ENCODE measurements around the gene TGFBR3.

Gene TGFBR3

DNA sequence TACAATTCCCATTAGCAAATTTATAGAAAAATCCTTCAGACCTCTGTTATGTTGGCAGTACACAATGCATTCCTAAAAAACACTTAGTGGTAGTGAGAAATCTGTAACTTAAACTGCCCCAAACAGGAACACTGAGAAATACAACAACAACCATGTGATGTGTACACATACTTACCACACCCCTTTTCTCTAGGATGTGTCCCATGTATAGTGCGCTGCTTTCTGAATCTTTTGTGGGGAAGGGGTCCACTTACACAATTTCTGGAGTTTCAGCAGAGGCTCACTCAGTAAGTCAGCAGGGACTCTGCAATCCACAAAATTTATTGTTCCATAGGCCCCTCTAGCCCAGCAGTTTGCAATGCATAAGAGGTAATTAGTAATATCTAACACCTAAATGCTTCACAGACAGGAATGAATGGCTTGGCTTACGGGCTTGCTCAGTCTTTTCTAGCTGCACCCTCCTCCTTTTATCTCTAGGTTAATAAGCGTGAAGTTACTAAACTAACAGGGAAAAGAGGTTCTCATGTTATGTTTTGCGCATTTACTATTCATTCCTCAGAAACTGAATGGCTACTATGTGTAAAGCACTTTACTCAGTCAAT lies 115.2 kb downstream of the TGFBR3 start:
- no peak for DNase-seq (ENCODE audit: low read depth in 1 of 2, low spot score in 1 of 2)
- in situ Hi-C loops (cut with HindIII; ENCODE audit: low pct_unique_long_range_greater_than_20kb, low sequenced_read_pairs) = no loop called here
- no peak for TF ChIP-seq JUND (IDR thresholded peaks at IDR 0.05; ENCODE audit: low read depth)

DNA sequence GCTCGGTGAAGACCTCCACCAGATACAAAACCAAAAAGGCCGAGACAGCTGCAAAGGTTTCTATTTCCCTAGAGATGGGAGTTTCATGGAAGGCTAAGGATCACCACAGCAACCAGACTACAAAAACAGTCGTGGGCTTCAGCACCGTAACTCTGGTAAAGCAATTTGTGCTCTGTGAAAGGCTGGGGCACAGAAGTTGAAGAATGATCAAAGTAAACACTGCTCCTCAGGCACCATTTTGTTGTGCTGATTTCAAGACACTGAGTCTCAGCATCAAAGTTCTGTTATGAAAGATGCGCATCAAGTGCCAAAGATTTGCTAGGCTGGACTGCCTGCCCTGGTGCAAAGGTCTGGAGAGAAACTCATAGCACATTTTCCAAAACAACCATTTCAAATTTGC lies 116.2 kb downstream of the TGFBR3 start:
- in situ Hi-C loops (cut with HindIII; ENCODE audit: low pct_unique_long_range_greater_than_20kb, low sequenced_read_pairs) = no loop called here
- DNase-seq (ENCODE audit: low read depth in 1 of 2, low spot score in 1 of 2) = no peak
- TF ChIP-seq JUND (IDR thresholded peaks at IDR 0.05; ENCODE audit: low read depth) = no peak

DNA sequence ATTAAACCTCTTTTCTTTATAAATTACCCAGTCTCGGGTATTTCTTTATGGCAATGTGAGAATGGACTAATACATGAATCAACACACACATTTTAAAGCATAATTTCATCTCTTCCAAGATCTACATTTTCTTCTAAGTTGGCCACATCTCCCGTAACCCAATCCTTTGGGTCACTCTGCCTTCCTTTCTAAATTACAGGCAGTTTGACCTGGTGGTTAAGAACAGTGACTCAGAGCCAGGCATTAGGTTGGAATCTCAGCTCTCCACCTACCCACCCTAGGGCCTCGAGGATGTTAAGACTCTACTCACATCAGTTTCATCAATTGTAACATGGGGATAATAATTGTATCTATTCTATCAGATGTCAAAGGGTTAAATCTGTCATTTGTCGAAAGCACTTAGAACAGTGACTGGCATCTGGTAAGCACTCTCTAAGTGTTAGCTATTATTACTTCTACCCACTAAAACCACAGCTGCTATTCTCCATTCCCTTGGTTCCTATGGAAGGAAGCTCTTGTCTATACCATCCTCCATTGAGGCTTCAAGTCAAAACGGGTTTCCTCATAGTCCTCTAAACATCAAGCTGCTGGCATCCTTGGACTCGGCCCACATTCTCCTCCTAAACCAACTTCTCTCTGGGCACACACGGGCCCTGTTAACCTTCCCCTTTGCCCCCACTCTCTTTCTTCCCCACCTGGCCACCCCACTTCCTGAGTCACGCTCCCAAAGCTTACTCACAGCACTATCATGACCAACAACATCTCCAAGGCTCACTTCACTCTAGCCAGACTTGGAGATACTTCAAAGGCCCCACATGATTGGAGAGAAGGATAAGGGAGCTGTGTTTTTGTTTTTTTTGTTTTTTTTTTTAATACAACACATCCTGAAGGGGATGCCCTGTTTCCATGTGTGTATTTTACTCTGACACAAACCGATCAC lies 116.9 kb downstream of the TGFBR3 start:
- in situ Hi-C loops (cut with HindIII; ENCODE audit: low pct_unique_long_range_greater_than_20kb, low sequenced_read_pairs) = no loop called here
- peak in 1 of 2 experiments; percentile 71 for DNase-seq (ENCODE audit: low read depth in 1 of 2, low spot score in 1 of 2)
- TF ChIP-seq JUND (IDR thresholded peaks at IDR 0.05; ENCODE audit: low read depth) = no peak

DNA sequence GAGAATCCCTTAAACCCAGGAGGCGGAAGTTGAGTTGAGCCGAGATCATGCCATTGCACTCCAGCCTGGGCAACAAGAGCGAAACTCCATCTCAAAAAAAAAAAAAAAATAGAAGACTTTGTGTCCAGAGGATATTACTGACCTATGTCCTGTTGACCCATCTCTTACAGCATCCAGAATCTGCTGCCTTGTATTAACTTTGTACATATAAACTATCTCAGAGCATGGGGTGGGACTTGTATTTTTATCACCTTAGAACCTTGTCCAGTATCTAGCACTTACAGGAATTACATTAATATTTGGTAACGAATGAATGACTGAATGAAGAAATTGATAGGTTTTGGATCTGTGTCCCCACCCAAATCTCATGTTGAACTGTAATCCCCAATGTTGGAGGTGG lies 117.8 kb downstream of the TGFBR3 start:
- DNase-seq (ENCODE audit: low read depth in 1 of 2, low spot score in 1 of 2) = no peak
- no peak for TF ChIP-seq JUND (IDR thresholded peaks at IDR 0.05; ENCODE audit: low read depth)
- in situ Hi-C loops (cut with HindIII; ENCODE audit: low pct_unique_long_range_greater_than_20kb, low sequenced_read_pairs) = no loop called here

DNA sequence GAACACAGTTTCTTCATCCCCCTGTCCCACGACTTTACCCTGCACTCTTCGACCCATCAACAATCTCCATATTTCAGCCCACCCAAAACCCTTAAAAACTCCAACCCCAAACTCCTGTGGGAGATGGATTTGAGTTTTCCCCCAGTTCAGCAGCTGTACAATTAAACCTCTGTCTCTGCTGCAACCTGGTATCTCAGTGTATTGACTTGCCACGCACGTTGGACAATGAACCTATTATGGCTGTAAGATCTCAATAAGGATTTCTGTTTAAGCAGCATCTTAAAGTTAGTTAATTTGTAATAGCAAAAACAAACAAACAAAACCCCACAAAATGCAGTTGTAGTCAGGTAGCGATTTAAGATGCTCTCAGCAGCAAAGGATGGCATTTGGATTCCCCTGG lies 119.1 kb downstream of the TGFBR3 start:
- in situ Hi-C loops (cut with HindIII; ENCODE audit: low pct_unique_long_range_greater_than_20kb, low sequenced_read_pairs) = no loop called here
- TF ChIP-seq JUND (IDR thresholded peaks at IDR 0.05; ENCODE audit: low read depth) = no peak

DNA sequence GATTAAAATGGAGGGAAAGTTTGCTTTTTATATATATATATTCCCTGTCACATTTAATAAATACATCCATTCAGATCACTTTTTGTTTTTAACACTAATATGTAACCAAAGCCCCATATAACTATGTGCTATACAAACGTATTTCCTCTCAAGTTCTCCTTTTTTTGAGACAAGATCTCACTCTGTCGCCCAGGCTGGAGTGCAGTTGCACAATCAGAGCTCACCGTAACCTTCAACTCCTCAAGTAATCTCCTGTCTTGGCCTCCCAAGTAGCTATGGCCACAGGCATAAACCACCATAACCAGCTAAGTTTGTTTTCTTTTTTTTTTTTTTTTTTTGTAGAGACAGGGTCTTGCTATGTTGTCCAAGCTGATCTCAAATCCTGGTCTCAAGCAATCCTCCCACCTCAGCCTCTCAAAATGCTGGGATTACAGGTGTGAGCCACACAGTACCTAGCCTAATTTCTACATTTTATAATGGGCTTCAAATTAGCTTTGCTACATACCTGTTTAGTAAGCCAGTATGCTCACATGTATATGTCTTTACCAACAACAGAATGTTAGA lies 120.0 kb downstream of the TGFBR3 start:
- no peak for TF ChIP-seq JUND (IDR thresholded peaks at IDR 0.05; ENCODE audit: low read depth)
- in situ Hi-C loops (cut with HindIII; ENCODE audit: low pct_unique_long_range_greater_than_20kb, low sequenced_read_pairs) = no loop called here
- DNase-seq (ENCODE audit: low read depth in 1 of 2, low spot score in 1 of 2) = no peak

More for the DNA sequence above, 119.1 kb downstream of the TGFBR3 start:
- no peak for DNase-seq (ENCODE audit: low read depth in 1 of 2, low spot score in 1 of 2)

DNA sequence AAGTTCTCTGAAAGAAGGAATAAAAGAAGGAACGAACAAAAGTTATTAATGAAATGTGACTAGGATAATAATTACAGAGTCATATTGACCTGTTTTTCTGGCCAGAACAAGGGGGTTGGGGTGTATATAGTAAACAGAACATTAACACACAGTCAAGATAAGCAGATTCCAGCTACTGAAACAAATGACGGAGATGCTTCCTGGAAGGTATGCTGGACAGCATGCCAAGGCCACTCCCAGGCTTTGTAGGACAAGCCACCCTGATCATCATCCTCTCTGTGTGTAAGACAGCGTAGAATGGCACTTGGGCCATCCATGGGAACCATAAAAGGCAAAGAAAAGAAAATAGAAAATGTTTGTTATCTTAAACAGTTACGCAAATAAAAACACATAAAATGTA lies 120.7 kb downstream of the TGFBR3 start:
- in situ Hi-C loops (cut with HindIII; ENCODE audit: low pct_unique_long_range_greater_than_20kb, low sequenced_read_pairs) = no loop called here
- no peak for TF ChIP-seq JUND (IDR thresholded peaks at IDR 0.05; ENCODE audit: low read depth)
- no peak for DNase-seq (ENCODE audit: low read depth in 1 of 2, low spot score in 1 of 2)

DNA sequence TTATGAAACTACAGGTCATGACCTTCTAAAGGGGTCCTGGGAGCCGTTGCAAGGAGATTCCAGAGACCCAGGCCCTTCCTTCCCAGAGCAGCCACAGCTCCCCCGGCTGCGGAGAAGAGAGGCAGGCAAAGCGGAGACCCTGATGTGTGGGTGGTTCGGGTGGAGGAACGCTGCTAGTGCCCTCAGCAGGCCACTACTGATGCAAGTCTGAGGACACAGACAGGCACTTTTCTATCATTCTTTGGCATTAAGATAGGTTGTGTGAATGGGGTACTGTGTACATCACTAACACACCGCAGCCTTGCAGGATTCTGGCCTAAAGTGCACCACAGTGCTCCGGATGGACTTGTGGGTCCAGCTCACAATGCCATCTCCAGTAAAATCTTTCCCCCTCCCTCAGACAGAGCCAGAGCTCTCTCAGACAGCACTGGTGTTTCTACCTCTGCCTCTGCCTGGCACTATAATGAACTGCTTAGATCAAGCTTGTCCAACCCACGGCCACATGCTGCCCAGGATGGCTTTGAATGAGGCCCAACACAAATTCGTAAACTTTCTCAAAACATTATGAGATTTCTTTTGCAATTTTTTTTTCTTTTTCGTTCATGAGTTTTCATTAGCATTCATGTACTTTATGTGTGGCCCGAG lies 121.4 kb downstream of the TGFBR3 start:
- no peak for DNase-seq (ENCODE audit: low read depth in 1 of 2, low spot score in 1 of 2)
- in situ Hi-C loops (cut with HindIII; ENCODE audit: low pct_unique_long_range_greater_than_20kb, low sequenced_read_pairs) = no loop called here
- no peak for TF ChIP-seq JUND (IDR thresholded peaks at IDR 0.05; ENCODE audit: low read depth)

DNA sequence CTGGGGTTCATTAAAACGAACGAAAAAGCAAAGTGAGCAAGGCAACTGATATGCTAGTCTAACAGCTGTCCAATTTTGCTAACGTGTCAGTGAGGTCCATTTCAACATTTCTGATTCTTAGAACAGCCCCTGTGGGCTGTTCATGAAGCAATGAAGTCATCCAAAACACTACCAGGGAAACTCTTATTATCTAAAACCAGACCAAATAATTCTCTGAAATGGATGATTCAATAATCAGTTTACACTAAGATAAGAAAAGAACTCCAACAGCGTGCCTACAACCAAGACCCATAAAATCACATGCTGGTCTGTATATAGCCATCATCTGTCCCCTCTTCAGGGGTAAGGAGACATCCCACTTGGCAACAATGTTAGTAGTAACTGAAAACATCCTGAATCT lies 122.7 kb downstream of the TGFBR3 start:
- DNase-seq (ENCODE audit: low read depth in 1 of 2, low spot score in 1 of 2) = no peak
- in situ Hi-C loops (cut with HindIII; ENCODE audit: low pct_unique_long_range_greater_than_20kb, low sequenced_read_pairs) = no loop called here
- no peak for TF ChIP-seq JUND (IDR thresholded peaks at IDR 0.05; ENCODE audit: low read depth)

DNA sequence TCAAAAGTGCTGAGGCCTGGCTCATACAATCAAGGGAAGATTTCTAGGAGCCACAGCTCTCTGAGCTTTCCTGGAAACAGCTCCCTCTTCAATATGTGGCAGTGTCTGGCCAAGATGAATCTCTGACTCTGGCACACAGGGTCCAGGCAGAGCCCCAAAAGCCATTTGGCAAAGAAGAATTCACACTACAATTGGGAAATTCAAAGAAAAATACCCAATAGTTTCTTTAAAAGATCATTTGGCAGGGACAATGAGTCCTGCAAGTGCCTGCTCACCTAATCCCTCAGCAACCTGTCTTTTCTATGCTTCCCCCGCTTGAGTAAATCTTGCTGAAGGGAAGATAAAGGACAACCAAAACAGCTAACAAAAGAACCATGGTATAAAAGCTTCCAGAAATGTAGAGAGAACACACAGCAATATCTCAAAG lies 124.6 kb downstream of the TGFBR3 start:
- in situ Hi-C loops (cut with HindIII; ENCODE audit: low pct_unique_long_range_greater_than_20kb, low sequenced_read_pairs) = no loop called here
- peak in 1 of 2 experiments; percentile 62 for DNase-seq (ENCODE audit: low read depth in 1 of 2, low spot score in 1 of 2)
- TF ChIP-seq JUND (IDR thresholded peaks at IDR 0.05; ENCODE audit: low read depth) = no peak

DNA sequence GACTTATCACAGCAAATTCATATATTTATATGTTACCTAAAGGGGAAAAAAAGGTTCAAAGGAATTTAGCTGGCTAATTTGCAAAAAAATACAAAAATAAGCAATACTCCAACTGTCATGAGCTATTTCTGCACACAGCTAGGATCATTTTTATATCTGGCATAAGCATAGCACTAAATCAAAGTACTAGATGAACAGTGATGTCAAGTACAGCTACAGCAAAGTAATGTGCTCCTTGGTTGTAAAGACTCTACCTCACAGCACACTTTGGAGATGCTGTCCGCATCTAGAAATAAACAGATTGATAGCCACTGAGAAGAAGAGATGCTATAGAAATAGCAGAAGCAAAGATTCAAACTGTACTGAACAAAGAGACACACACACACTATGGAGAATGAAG lies 125.4 kb downstream of the TGFBR3 start:
- in situ Hi-C loops (cut with HindIII; ENCODE audit: low pct_unique_long_range_greater_than_20kb, low sequenced_read_pairs) = no loop called here
- DNase-seq (ENCODE audit: low read depth in 1 of 2, low spot score in 1 of 2) = no peak
- TF ChIP-seq JUND (IDR thresholded peaks at IDR 0.05; ENCODE audit: low read depth) = no peak

DNA sequence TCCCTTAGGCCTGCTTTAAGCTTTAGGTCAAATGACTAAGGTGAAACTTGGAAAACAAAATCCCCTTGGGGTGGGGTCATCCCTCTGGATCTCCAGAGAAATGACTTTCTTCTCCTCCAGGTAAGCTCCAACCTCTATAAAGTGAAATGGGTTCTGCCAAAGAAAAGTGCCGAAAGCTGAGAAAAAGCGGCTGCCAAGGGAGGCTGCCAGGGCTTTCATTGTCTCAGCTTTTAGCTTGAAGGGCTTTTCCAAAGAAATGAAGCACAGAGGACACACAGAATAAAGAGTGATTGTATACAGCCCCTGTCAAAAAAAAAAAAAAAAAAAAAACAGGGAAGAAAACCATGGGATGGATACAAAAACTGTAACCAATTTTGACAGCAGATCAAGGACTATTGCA lies 126.9 kb downstream of the TGFBR3 start:
- TF ChIP-seq JUND (IDR thresholded peaks at IDR 0.05; ENCODE audit: low read depth) = no peak
- DNase-seq (ENCODE audit: low read depth in 1 of 2, low spot score in 1 of 2) = no peak
- in situ Hi-C loops (cut with HindIII; ENCODE audit: low pct_unique_long_range_greater_than_20kb, low sequenced_read_pairs) = no loop called here

Data from T47D (cell line).